HG03378 (cell line): ENCODE data around the gene ITFG1.

Source experiments
- ATAC-seq: cut with Tn5 transposase; IDR thresholded peaks from one replicate; pipeline ENCODE4 v1.9.1; 2021; ENCODE audit warnings: mild to moderate bottlenecking, moderate library complexity; ENCODE audit not compliant: unreplicated experiment

ITFG1 gene

DNA sequence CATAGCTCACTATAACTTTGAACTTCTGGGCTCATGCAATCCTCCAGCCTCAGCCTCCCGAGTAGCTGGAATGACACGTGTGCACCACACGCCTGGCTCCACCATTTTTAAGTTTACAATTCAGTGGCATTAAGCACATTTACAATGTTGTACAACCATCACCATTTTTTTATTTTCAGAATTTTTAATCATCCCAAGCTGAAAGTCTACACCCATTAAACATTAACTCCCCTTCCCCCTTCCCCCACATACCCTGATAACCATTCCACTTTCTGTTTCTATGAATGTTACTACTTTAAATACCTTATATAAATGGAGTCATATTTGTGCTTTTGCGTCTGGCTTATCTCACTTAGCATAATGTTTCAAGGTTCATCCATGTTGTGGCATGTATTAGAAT lies 335.1 kb downstream of the ITFG1 start:
- no peak for ATAC-seq

- ATAC-seq = no peak
These were observed 347.7 kb downstream of the ITFG1 start for GRCh38 chr16:47113130-47113529.

- no peak for ATAC-seq
These were observed 349.9 kb downstream of the ITFG1 start for GRCh38 chr16:47110939-47111338.

GRCh38 chr16:47109361-47109760 lies 351.5 kb downstream of the ITFG1 start:
- ATAC-seq = no peak
